Effector memory CD4-positive, alpha-beta T cell (primary cell): ENCODE results near the gene STX1A.
"Not testable (repeated sequence)": the region's sequence is repeated elsewhere in the genome, so short reads cannot be mapped to it uniquely, and the experiment has no call there.

Experiments
- DNase-seq, 3 donors: peaks; one replicate each; pipeline ENCODE4 v3.0.0-alpha.2; 2020
- H3K27ac ChIP-seq: 2 replicates; pipeline ENCODE4 v1.7.0; 2013; ENCODE audit warnings: mild to moderate bottlenecking, low read length, moderate library complexity; ENCODE audit not compliant: insufficient read depth, poor library complexity, severe bottlenecking
- H3K27me3 ChIP-seq: replicated peaks from 2 replicates; pipeline ENCODE4 v1.7.0; 2013; ENCODE audit warnings: mild to moderate bottlenecking, low read length; ENCODE audit not compliant: insufficient read depth, control insufficient read depth, poor library complexity, severe bottlenecking
- H3K36me3 ChIP-seq: 2 replicates; pipeline ENCODE4 v1.7.0; 2013; ENCODE audit warnings: mild to moderate bottlenecking, low read length, moderate library complexity; ENCODE audit not compliant: control insufficient read depth, insufficient read depth
- H3K4me1 ChIP-seq: 2 replicates; pipeline ENCODE4 v1.7.0; 2013; ENCODE audit warnings: low read length, mild to moderate bottlenecking; ENCODE audit not compliant: control insufficient read depth, insufficient read depth, poor library complexity, severe bottlenecking
- H3K4me3 ChIP-seq: 2 replicates; pipeline ENCODE4 v1.7.0; 2013; ENCODE audit warnings: low read length, low read depth, mild to moderate bottlenecking; ENCODE audit not compliant: insufficient read depth, poor library complexity, severe bottlenecking
- H3K9me3 ChIP-seq: 2 replicates; pipeline ENCODE4 v1.7.0; 2013; ENCODE audit warnings: mild to moderate bottlenecking, low read length, moderate library complexity; ENCODE audit not compliant: control insufficient read depth

Gene STX1A

GRCh38 chr7:73722182-73722581 lies 2.7 kb upstream of the STX1A start:
- not testable (repeated sequence) for H3K27me3 ChIP-seq

DNA sequence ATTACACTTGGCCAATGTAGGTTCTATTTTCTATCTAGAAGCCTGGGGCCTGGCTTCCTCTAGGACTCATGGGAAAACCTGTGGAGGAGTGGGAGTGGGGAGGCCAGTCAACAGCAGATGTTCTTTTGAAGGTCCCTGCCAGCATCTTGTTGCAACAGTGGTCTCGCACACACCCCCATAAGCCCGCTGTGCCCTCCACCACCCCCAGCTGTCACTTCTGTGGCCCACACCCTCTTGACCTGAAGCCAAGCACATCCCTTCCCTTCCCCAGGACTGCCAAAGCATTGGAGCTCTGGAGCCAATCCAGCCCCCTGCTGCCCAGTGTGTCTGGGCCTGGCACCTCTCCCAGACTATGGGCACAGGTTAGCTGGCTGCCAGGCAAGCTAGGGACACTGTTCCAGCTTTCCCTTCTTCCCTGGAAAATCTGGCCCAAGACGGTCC lies 1.9 kb upstream of the STX1A start:
- DNase-seq, result no peak

More at GRCh38 chr7:73722182-73722581, 2.7 kb upstream of the STX1A start:
- peaks cover 23% of the 10 kb centered on the region for H3K4me1 ChIP-seq
- not testable (repeated sequence) for DNase-seq, H3K27ac ChIP-seq, H3K9me3 ChIP-seq, H3K36me3 ChIP-seq, H3K4me3 ChIP-seq

DNA sequence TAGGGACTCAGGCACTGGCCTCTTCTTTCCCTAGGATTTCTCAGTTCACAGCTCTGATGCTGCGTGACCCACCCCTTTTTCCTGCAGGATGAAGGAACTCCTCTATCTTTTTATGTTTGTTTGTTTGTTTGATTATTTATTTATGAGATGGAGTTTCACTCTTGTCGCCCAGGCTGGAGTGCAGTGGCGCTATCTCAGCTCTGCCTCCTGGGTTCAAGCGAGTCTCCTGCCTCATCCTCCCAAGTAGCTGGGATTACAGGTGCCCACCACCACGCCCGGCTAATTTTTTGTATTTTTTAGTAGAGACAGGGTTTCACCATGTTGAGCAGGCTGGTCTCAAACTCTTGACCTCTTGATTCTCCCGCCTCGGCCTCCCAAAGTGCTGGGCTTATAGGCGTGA lies 974 bp upstream of the STX1A start:
- not testable (repeated sequence) for DNase-seq, H3K27me3 ChIP-seq
- peaks cover 32% of the 10 kb centered on the region for H3K4me1 ChIP-seq

More for the DNA sequence above, 1.9 kb upstream of the STX1A start:
- Histone ChIP-seq H3K27me3 (no peaks in the 10 kb centered on the region), H3K9me3 (no peaks in the 10 kb centered on the region), H3K27ac (no peak overlapping the region), H3K4me1 (peaks cover 31% of the 10 kb centered on the region), H3K4me3 (no peak overlapping the region), H3K36me3 (no peaks in the 10 kb centered on the region)

GRCh38 chr7:73719806-73720169 lies 319 bp upstream of the STX1A start:
- Histone ChIP-seq H3K36me3 (peaks cover 3% of the 10 kb centered on the region), H3K27me3 (no peaks in the 10 kb centered on the region), H3K9me3 (no peaks in the 10 kb centered on the region), H3K27ac (no peak overlapping the region), H3K4me3 (peak overlapping the region; percentile 42), H3K4me1 (peaks cover 32% of the 10 kb centered on the region)
- DNase-seq, result no peak

More for the DNA sequence above, 974 bp upstream of the STX1A start:
- not testable (repeated sequence) for H3K4me3 ChIP-seq, H3K36me3 ChIP-seq, H3K27ac ChIP-seq, H3K9me3 ChIP-seq

DNA sequence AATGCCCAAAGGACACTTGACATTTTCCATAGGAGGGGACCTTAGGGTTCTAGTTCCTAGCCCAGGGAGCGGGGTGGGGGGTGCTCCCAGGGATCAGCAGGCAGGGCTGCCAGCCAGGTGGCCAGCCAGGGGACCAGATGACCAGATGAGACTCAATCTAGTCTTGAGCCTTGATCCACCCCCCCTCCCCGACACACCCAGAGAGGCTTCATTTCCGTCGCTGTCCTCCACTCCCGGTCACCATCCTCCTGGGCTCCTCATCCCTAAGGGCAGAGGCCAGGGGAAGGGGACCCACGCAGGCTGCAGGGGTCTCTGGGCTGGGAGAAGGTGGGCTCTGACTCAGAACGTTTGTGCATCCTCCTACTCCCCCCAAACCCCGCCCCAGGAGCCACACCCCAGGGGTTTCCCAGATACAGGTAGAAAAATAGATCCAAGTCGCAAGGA lies 1.0 kb downstream of the STX1A start:
- no peaks in the 10 kb centered on the region for H3K9me3 ChIP-seq
- no peak for DNase-seq
- H3K27me3 ChIP-seq, result no peaks in the 10 kb centered on the region
- peaks cover 3% of the 10 kb centered on the region for H3K36me3 ChIP-seq
- H3K27ac ChIP-seq, result peak overlapping the region; percentile 47
- peaks cover 32% of the 10 kb centered on the region for H3K4me1 ChIP-seq
- H3K4me3 ChIP-seq, result peak overlapping the region; percentile 86

DNA sequence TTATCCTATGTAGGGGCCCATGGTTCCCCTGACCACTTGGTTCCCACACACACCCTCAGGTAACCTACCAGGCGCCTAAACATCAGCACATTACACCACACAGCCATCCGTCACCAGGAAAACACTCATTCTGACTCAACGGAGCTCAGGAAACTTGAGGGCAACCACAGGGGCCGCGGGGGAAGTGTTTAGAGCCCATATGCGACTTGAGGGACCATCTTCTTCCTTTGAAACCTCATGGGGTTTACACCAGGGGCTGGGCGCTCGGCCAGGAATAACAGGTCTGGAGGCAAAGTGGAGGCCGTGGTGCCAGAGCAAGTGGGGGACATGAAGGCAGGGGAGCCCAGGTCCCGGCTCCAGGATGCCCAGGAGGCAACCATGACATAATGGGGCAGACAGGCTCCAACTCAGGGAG lies 1.5 kb downstream of the STX1A start:
- no peaks in the 10 kb centered on the region for H3K27me3 ChIP-seq
- DNase-seq, result peak; percentile 56 to 77 (median 74)
- no peaks in the 10 kb centered on the region for H3K9me3 ChIP-seq
- H3K4me3 ChIP-seq, result peak overlapping the region; percentile 86
- peaks cover 3% of the 10 kb centered on the region for H3K36me3 ChIP-seq
- H3K4me1 ChIP-seq, result peaks cover 32% of the 10 kb centered on the region
- H3K27ac ChIP-seq, result peak overlapping the region; percentile 51

- peak overlapping the region; percentile 86 for H3K4me3 ChIP-seq
- no peaks in the 10 kb centered on the region for H3K27me3 ChIP-seq
- H3K27ac ChIP-seq, result peak overlapping the region; percentile 51
- H3K9me3 ChIP-seq, result no peaks in the 10 kb centered on the region
- peaks cover 3% of the 10 kb centered on the region for H3K36me3 ChIP-seq
- peaks cover 32% of the 10 kb centered on the region for H3K4me1 ChIP-seq
- no peak for DNase-seq
Observed at GRCh38 chr7:73717025-73717807, 2.3 kb downstream of the STX1A start.

GRCh38 chr7:73716318-73716890 lies 3.1 kb downstream of the STX1A start:
- no peaks in the 10 kb centered on the region for H3K27me3 ChIP-seq
- no peak overlapping the region for H3K4me3 ChIP-seq
- H3K9me3 ChIP-seq, result no peaks in the 10 kb centered on the region
- no peak overlapping the region for H3K27ac ChIP-seq
- peaks cover 3% of the 10 kb centered on the region for H3K36me3 ChIP-seq
- no peak for DNase-seq
- peaks cover 32% of the 10 kb centered on the region for H3K4me1 ChIP-seq

DNA sequence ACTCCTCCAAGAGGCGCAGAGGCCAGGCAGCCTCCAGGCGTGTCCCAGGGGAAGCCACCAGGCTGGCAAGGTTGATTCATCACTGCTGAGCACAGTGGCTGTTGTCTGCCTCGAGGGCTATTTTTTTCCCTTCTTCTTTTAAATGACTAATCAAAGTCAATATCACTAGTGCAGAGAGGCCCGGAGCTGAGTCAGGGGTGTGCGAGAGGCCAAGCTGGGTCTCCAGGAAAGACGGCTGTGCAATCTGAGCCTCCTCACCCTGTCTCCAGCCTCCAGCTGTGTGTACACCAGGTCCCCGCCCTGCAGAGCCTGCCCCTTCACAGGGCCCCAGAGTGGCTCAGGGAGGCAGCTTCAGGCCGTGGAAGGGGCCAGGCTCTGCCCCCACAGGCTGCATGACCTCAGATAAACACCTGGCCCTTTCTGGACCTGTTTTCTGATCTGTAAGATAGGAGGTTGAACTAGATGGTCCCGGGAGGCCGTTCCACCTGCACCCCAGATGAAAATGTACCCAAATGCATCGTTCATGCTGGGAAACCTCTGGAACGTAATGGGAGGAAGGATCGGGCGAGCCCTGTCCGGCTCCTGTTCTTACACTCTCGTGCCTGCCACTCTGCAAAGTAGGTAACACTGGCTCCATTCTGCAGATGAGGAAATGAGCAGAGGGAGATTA lies 3.7 kb downstream of the STX1A start:
- Histone ChIP-seq H3K27ac (no peak overlapping the region), H3K9me3 (no peaks in the 10 kb centered on the region), H3K4me3 (no peak overlapping the region), H3K36me3 (peaks cover 3% of the 10 kb centered on the region), H3K27me3 (no peaks in the 10 kb centered on the region), H3K4me1 (peaks cover 32% of the 10 kb centered on the region)
- no peak for DNase-seq

GRCh38 chr7:73713319-73713718 lies 6.2 kb downstream of the STX1A start:
- H3K36me3 ChIP-seq, H3K4me3 ChIP-seq, H3K27me3 ChIP-seq, DNase-seq, H3K27ac ChIP-seq, H3K9me3 ChIP-seq: not testable (repeated sequence)
- H3K4me1 ChIP-seq, result peaks cover 20% of the 10 kb centered on the region
